Stimulated activated CD8-positive, alpha-beta memory T cell treated with anti-CD3 and anti-CD28 coated beads, Interleukin-7, amount 100 ng/mL, for 24 hours (primary cell): Measurements from ENCODE around the gene C7.
"Not testable (repeated sequence)": the region's sequence is repeated elsewhere in the genome, so short reads cannot be mapped to it uniquely, and the experiment has no call there.

Source experiments
- DNase-seq: peaks from one replicate; pipeline ENCODE4 v3.0.0-alpha.2; 2020; ENCODE audit warnings: low read depth

Gene C7

DNA sequence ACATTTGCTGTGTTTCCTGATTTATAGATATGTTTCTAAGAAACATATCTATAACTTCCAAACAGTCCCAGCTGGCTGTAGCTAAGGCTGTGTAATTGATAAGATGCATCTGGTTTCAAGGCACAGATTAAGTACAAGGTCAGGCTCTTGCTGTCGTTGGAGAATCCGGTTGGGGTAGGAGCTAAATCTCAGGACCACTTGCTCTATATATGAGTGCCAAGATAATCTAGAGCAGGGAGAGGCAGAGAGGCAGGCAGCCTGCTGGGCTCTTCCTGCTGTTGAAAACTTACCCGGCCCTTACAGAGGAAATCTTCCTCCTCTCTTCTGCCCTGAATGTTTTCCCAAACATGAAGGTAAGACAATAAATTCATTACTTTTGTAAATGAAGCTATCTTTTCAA, at the start of gene C7:
Gene C7 (plus strand): TSS at position 234 of the 400 bp plus-strand sequence. CDS start 114 bp downstream, at position 348.
- no peak for DNase-seq

DNA sequence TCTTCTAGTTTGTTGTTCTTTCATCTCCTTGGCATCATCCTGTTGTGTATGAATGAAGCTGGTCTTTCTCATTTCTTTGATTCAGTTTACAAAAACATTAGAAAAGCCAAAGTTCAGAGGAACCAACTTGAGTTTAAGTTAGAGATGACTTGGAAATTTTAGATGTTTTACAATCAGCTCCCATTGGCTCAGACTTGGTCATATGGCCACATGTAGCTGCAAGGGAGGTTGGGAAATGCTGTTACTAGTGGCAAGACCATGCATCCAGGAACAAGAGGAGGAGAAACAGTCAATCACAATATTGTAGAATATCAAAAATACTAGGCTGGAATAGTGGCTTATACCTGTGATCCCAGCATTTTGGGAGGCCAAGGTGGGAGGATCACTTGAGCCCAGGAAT, 48.6 kb upstream of the C7 start:
- DNase-seq, result no peak

DNA sequence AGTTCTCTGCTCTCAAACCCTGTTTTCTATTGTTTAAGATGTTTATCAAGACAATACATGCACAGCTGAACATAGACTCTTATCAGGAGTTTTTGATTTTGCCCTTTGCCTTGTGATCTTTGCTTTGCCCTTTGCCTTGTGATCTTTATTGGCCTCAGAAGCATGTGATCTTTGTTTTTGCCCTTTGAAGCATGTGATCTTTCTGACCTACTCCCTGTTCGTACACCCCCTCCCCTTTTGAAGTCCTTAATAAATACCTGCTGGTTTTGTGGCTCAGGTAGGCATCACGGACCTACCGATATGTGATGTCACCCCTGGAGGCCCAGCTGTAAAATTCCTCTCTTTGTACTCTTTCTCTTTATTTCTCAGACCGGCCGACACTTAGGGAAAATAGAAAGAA, 44.3 kb upstream of the C7 start:
- not testable (repeated sequence) for DNase-seq

DNA sequence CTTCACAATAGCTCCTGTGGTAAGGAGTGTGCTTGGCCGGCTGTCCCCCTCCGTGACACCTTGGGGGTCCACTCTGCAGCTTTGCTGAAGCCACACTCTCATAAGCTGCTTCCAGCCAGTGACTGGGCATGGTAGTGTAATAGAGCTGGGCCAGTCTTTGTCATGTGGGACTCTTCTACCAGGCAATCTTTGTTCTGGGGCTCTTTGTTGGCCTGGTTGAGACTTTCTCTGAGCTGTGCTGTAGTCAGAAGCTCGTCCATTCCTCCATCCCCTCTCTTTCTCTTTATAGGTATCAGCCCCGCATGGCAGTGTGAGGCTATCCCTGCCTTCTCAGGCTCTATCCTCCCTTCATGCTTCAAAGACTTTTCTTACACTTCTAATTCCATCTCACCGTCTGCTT, 42.5 kb upstream of the C7 start:
- DNase-seq, result no peak

DNA sequence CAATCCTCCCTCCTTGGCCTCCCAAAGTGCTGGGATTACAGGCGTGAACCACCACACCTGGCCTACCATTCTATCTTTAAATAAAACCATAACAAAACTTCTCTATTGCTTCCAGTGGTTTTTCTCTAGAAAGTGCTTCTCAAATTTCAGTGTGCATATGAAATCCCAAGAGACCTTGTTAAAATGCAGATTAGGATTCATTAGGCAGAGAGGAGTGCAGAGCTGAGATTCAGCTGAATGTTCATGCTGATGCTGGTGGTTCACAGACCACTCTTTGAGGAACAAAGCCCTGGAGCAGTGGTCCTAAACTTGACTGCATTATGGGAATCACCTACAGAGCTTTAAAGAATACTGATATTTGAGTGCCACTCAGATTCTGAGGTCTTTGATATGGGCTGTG, 39.9 kb upstream of the C7 start:
- no peak for DNase-seq

DNA sequence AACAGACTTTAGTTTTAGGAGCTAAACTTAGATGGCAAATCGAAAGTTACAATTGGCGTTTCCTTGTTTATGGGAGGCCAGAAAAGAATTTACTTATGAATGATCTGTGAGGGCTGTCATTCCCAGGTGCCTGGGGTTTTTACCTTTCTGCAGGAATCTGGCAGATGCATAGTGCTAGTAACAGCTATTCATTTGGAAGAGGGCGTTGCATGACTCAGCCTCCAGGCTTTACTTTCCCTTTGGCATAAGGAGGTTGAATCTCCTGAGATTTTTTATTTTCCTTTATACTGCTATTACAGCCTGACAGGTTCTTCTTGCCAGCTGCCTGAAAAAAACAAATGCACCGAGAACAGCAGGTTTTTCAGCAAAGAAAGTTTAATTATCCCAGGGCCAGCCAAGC, 38.1 kb upstream of the C7 start:
- no peak for DNase-seq

DNA sequence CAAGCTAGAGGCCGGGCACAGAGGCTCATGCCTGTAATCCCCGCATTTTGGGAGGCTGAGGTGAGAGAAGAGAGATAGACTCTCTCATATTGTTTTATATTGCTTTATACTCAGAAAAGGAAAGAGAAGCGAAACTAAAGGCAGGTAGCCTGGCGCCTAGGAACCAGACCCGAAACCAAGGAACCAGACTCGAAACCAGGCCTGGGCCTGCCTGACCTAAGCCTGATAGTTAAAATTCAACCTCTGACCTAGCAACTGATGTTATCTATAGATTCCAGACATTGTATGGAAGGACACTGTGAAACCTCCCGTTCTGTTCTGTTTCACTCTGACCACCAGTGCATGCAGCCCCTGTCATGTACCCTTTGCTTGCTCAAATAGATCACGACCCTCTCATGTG, 37.0 kb upstream of the C7 start:
- not testable (repeated sequence) for DNase-seq

DNA sequence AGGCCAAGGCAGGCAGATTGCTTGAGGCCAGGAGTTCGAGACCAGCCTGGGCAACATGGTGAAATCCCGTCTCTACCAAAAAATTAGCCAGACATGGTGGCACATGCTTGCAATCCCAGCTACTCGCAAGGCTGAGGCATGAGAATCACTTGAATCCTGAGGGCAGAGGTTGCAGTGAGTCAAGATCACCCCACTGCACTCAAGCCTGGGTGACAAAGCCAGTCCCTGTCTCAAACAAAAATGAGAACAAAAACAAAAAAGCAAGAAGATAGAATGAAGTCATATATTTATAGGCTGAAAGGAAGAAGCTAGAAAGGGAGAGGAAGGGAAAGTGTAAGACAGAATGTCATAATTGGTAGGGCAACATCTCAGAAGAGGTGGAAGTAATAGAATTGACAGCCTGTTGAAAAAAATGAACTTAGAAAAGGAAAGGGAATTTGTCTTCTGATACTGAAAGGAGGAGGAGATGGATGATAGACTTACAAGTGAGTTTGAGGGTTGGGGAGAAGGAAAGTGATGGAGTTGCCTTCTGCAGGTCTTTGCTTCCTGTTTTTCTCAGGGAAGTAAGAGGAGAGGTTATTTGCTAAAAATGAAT, 35.9 kb upstream of the C7 start:
- no peak for DNase-seq

DNA sequence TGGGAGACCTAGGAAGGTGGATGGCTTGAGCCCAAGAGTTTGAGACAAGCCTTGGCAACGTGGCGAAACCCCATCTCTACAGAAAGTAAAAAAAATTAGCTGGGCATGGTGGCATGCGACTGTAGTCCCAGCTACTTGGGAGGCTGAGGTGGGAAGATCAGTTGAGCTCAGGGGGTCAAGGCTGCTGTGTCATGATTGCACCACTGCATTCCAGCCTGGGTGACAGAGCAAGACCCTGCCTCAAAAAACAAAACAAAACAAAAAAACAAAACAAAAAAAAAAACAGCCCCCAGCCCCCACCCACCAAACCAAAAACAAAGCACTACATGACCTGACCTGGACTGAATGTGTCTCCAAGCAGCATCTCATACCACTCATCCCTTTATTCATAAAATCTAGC, 33.3 kb upstream of the C7 start:
- no peak for DNase-seq

DNA sequence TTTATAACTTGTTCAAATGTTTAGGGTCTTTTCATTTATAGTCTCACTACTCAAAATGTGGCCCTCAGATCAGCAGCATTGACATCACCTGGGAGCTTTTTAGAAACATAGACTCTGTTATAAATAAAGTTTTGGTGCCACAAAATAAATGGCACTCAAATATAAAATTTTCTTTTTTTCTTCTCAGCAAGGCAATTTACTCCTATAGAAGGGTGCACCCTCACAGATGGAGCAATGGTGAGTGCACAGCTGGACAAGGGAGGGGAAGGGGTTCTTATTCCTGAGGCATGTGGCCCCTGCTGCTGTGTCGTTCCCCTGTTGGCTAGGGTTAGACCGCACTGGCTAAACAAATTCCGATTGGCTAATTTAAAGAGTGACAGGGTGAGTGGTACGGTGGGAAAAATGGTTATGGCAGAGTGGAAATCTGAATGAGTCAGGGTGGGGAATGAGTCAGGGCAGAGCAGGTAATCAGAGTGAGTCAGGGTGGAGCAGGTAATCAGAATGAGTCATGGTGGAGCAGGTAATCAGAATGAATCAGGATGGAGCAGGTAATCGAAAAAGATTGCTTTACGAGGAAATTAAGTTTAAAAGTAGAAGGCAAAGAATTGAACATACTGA, 31.8 kb upstream of the C7 start:
- DNase-seq, result no peak

DNA sequence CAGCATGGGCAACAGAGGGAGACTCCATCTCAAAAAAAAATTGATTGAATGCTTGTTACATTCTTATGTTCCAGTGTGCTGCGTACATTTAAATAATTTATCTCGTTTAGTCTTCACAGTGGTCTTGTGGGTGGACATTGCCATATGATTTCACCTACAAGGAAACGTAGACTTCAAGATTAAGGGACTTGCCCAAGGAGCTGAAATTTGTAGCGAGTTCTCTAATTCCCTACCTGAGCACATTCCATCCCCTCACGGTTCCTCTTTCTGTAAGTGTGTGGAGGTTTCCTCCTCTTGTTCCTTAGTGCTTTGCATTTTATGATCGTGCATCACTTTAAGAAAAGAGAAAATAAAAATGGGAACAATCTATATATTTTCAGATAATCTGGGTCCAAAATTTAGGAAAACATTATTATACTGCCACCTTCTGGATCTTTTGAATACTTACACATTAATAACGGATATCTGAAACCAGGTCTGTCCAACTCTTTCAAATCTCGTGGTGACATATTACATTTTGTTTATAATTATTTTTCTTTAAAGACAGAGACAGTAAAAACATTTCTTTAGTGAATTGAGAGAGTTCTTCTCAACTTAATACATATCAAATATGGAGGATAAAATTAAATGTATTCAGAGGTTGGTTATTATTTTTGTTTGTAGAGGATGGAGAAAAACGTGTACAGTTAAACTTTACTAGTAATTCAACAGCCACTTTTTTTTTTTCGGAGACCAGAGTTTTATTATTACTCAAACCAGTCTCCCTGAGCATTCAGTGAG, 29.9 kb upstream of the C7 start:
- no peak for DNase-seq

DNA sequence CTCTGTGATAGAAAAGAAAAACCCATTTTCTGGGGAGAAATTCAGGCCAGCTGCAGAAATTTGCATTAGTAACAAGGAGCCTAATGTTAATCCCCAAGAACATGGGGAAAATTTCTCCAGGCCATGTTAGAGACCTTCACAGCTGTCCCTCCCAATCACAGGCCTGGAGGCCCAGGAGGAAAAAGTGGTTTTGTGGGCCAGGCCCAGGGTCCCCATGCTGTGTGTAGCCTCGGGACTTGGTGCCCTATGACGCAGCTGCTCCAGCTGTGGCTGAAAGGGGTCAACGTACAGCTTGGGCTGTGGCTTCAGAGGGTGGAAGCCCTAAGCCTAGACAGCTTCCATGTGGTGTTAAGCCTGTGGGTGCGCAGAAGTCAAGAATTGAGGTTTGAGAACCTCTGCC, 27.0 kb upstream of the C7 start:
- no peak for DNase-seq

DNA sequence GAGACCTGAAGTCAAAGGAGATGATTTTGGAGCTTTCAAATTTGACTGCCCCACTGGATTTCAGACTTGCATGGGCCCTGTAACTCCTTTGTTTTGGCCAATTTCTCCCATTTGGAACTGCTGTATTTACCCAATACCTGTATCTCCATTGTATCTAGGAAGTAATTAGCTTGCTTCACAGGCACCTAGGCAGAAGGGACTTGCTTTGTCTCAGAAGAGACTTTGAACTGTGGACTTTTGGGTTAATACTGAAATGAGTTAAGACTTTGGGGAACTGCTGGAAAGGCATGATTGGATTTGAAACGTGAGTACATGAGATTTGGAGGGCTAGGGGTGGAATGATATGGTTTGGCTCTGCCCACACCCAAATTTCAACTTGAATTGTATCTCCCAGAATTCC, 26.2 kb upstream of the C7 start:
- DNase-seq, result not testable (repeated sequence)

DNA sequence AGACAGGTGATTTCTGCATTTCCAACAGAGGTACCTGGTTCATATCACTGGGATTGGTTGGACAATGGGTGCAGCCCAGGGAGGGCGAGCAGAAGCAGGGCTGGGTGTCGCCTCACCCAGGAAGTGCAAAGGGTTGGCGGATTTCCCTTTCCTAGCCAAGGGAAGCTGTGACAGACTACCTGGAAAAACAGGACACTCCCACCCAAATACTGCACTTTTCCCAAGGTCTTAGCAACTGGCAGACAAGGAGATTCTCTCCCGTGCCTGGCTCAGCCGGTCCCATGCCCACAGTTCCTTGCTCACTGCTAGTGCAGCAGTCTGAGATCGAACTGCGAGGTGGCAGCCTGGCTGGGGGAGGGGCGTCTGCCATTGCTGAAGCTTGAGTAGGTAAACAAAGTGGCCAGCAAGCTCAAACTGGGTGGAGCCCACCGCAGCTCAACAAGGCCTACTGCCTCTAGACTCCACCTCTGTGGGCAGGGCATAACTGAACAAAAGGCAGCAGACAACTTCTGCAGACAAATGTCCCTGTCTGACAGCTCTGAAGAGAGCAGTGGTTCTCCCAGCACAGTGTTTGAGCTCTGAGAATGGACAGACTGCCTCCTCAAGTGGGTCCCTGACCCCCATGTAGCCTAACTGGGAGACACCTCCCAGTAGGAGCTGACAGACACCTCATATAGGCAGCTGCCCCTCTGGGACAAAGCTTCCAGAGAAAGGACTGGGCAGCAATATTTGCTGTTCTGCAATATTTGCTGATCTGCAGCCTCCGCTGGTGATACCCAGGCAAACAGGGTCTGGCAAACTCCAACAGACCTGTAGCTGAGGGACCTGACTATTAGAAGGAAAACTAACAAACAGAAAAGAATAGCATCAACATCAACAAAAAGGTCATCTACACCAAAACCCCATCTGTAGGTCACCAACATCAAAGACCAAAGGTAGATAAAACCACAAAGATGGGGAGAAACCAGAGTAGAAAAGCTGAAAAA, 13.6 kb upstream of the C7 start:
- not testable (repeated sequence) for DNase-seq

DNA sequence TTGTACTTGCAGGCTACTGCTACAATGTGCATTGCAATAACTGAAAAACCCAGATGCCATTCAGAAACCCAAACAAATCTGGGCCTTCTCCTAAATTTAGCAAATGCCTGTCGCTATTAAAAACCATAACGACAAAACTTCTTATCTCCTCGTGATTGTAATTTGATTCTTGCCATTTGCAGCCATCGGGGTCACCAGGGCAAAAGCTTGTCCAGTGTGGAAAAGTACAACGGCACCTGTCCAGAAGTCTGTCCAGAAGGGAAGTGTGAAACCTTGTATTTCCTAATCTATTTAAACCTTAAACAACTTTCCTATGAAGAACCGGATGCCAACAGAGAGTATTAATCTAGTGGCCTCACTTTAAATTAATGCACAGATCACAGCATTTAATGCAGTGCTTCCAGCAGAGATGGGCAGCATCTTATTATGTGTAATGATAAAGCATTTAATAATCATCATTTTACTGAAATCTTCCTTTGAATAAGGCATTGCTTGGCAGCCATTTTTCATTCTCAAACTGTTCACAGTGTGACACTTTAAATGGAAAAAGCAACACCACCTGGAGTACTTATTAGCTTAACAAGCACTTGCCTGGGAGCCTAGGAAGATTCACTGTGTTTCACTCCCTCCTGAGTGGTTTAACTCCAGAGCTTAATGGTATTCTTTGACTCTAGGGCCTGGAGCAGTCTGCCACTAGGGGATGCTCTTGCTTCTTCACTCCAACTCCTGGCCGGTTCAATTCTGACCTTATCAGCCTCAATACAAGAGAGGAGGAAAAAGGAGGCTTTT, 4.9 kb upstream of the C7 start:
- no peak for DNase-seq

DNA sequence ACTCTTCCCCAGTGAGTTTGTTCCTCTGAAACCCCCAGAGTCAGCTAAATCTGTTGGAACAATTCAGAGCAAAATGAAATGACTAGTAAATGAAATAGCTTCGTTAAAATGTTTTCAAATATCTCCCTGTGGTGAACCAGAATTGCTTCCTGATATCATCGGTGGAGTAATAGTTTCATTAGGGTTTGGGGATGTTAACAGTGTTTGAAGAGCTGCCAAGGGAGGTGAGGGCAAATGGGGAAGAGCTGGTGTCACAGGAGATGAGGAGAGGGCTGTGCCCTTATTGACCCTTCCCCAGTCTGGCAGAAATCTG, 4.3 kb upstream of the C7 start:
- DNase-seq, result no peak

DNA sequence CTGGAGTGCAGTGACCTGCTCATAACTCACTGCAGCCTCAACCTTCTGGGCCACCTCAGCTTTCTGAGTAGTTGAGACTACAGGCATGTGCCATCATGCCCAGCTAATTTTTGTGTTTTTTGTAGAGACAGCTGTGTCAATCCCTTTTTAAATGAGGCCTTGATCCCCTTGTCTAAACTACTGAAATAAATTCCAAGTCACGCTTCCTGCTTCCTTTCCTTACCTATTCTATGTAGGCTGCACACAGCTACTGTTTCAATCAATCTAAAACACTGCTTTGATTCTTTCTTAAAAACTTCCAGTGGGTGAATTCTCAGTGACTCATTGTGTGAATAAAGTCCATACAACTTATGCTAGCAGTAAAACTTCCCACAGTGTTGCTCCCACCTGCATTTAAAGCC, 2.9 kb upstream of the C7 start:
- DNase-seq, result no peak

DNA sequence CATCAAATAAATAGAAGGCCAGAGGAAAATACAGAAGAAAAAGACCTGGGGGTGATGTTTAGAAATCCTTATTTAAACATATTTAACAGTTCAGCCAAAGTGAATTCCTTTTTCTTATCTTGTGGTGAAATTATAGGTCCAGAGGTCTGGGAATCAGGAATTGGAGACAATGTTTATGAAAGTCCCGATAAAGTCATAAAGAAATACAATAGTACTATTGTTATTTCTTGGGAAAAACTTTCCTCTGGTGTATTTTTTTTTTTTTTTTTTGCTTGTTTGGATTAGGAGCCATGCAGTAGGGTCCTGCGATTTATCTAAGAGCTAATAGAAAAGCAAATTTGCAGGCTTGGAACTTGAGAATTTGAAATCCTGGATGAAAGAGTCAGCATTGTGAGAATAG, 426 bp downstream of the C7 start:
- DNase-seq, result no peak

DNA sequence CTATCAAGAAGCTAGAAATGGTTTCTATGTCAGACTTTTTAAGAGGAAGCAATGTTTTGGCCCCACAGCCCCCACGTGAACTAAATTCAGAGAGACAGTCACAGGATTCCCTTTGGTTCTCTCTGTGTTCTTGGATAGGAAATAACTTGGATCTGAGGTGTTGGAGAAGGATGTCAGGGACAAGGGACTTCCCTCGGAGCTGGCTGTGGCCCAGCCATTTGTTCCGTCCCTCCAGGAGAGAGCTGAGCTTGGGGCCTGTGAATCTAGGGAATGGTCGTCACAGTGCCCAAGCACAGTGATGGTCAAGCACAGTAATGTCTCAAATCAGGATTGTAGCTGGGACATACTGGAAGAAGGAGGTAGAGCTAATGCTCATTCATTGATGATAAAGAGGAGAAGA, 2.0 kb downstream of the C7 start:
- DNase-seq, result no peak

DNA sequence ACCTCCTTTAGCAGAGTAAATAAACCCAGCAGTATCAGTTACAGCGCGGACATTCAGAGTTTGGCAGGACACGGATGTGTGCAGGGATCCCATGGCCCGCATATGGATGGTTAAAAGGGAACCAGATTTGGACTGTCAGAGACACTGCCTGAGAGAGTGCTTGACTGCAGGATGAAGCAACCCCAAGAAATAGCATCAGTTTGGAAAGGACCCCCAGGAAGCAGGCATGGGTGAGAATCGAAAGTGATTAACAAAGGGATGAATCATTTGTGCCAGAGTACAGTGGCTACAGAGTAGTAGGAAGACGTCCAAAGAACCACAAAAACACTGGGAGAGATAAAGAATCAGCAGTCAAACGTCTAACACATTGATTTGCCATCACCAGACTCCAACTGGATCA, 5.5 kb downstream of the C7 start:
- no peak for DNase-seq

DNA sequence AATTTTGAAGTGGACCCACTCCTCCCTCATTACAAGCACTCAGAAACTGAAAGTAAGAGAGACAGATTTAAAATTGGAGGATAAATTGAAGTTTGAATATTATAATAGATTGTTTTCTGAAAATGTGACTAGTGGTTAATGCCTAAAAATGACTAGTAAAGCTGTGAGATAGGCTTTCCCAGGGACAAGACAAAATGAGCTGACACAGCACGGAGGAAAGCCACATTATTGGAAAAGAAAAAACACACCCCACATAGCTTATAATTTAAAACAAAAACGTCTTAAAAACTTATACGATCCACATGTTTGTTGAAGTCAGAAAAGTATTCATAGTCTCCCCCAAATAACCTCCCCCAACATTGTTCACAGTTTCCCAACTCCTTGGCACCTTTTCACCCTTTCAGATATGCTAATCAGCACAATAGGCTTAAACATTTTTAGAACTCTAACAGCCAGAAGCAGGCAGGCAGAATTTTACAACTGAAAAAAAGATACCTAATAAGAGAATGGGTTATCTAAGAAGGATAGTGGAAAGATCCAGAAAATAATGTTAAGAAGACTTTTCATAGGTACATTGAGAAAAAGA, 6.1 kb downstream of the C7 start:
- DNase-seq, result no peak
